BE2C (cell line): Measurements from ENCODE around the gene PCDHGA12.
A peak's percentile ranks its signal among the peaks of the same experiment; 100 is the strongest.
"Not testable (repeated sequence)": the region's sequence is repeated elsewhere in the genome, so short reads cannot be mapped to it uniquely, and the experiment has no call there.

Experiments used
- DNase-seq: peaks from one replicate; pipeline ENCODE4 v3.0.0-alpha.2; 2020
- H3K27me3 ChIP-seq: fragments of 250-450 bp; sonication (Bioruptor Pico); 2 replicates; pipeline ENCODE4 v1.5.1; 2020; ENCODE audit warnings: mild to moderate bottlenecking
- H3K36me3 ChIP-seq: fragments of 250-450 bp; sonication (Bioruptor Pico); 2 replicates; pipeline ENCODE4 v1.5.1; 2020; ENCODE audit warnings: mild to moderate bottlenecking
- H3K4me1 ChIP-seq: fragments of 250-450 bp; sonication (Bioruptor Pico); 2 replicates; pipeline ENCODE4 v1.5.1; 2020
- H3K4me3 ChIP-seq: 2 replicates; pipeline ENCODE4 v1.5.1; 2011; ENCODE audit warnings: low read depth, low read length
- H3K9me3 ChIP-seq: fragments of 250-450 bp; sonication (Bioruptor Pico); 2 replicates; pipeline ENCODE4 v1.5.1; 2020
- CTCF ChIP-seq: IDR thresholded peaks from 2 replicates; pipeline ENCODE4 v1.5.1; 2012; ENCODE audit warnings: mild to moderate bottlenecking, low read depth, low read length

The PCDHGA12 gene

GRCh38 chr5:141388661-141389060 lies 41.6 kb upstream of the PCDHGA12 start:
- Histone ChIP-seq H3K36me3 (no peaks in the 10 kb centered on the region; the same call in 1 of the 2 replicates), H3K9me3 (no peaks in the 10 kb centered on the region; the same call in 1 of the 2 replicates), H3K4me3 (no peak overlapping the region), H3K27me3 (no peaks in the 10 kb centered on the region), H3K4me1 (no peaks in the 10 kb centered on the region)
- DNase-seq: no peak
- no peak for TF ChIP-seq CTCF

GRCh38 chr5:141389153-141390042 lies 40.9 kb upstream of the PCDHGA12 start:
- no peak overlapping the region for H3K4me3 ChIP-seq
- no peak for TF ChIP-seq CTCF
- H3K36me3 ChIP-seq: no peaks in the 10 kb centered on the region; the same call in 1 of the 2 replicates
- no peaks in the 10 kb centered on the region for H3K9me3 ChIP-seq
- DNase-seq: no peak
- H3K27me3 ChIP-seq: no peaks in the 10 kb centered on the region
- H3K4me1 ChIP-seq: no peaks in the 10 kb centered on the region

- H3K27me3 ChIP-seq: no peaks in the 10 kb centered on the region
- DNase-seq: no peak
- no peaks in the 10 kb centered on the region for H3K4me1 ChIP-seq
- TF ChIP-seq CTCF: peak; percentile 24
- no peaks in the 10 kb centered on the region for H3K9me3 ChIP-seq
- no peak within 1 kb of the TSS for H3K4me3 ChIP-seq
- H3K36me3 ChIP-seq: no peaks in the 10 kb centered on the region
Observed at GRCh38 chr5:141392429-141393198, 37.7 kb upstream of the PCDHGA12 start, which contains the start of gene PCDHGA8. Gene PCDHGA8, plus strand, starts transcription at chr5:141392633. Its CDS starts 181 bp downstream, at chr5:141392814.

- no peak for TF ChIP-seq CTCF
- Histone ChIP-seq H3K36me3 (no peaks in the 10 kb centered on the region), H3K4me1 (no peaks in the 10 kb centered on the region), H3K27me3 (no peaks in the 10 kb centered on the region), H3K9me3 (no peaks in the 10 kb centered on the region), H3K4me3 (no peak overlapping the region)
- DNase-seq: no peak
Observed at GRCh38 chr5:141393267-141393666, 37.0 kb upstream of the PCDHGA12 start.

- not testable (repeated sequence) for DNase-seq, H3K4me3 ChIP-seq, H3K4me1 ChIP-seq, H3K9me3 ChIP-seq, H3K27me3 ChIP-seq, H3K36me3 ChIP-seq
Observed at GRCh38 chr5:141394401-141395187, 35.7 kb upstream of the PCDHGA12 start.

- H3K27me3 ChIP-seq, H3K4me3 ChIP-seq, H3K9me3 ChIP-seq, H3K36me3 ChIP-seq, DNase-seq, H3K4me1 ChIP-seq: not testable (repeated sequence)
Observed at GRCh38 chr5:141397756-141398551, 32.4 kb upstream of the PCDHGA12 start, which contains the start of gene PCDHGB5. Gene PCDHGB5, plus strand, starts transcription at chr5:141397947. Its CDS starts 181 bp downstream, at chr5:141398128.
